GM18873 (cell line): ENCODE measurements around the gene KCTD12.
A peak's percentile ranks its signal among the peaks of the same experiment; 100 is the strongest.
"Not testable (repeated sequence)": the region's sequence is repeated elsewhere in the genome, so short reads cannot be mapped to it uniquely, and the experiment has no call there.

Source experiments
- ATAC-seq: cut with Tn5 transposase; IDR thresholded peaks from one replicate; pipeline ENCODE4 v1.9.1; 2021; ENCODE audit warnings: mild to moderate bottlenecking, moderate library complexity, moderate number of reproducible peaks; ENCODE audit not compliant: unreplicated experiment, low FRiP score

KCTD12 gene

DNA sequence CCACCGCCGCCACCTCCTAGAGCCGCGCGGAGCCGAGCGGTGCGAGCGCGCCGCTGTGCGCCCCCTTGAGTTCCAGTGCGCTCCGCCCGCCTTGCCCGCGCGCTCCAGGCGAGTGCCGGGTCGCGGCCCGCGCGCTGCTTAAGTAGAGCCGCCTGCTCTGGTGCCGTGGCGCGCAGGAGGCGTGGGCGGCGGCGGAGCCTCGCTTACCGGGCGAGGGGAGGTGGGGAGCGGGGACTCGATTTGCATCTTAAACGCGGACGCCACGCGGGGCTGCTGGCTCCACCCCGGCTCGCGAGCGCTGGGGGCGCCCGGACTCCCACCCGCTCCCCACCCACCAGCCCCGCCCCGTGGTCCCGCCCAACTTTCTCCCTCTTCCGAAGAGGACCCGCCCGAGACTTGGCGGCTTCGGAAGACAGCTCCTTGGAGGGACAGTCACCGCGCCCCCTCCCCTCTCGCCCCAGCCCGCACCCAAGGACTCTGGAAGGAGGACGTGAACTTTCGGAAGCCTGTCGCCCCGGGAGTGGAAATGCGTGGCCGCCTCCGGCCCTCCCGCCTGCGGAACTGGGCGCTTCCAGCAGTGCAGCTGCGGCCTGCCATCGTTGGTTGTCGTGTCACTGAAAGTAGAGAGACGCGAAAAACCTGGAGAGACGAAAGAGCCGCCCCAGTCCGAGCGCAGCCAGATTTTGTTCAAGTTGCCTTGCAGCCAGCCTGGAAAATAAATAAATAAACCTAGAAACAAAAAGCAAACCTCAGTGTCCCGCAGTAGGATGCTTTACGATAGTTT, at the start of gene KCTD12:
Gene KCTD12, minus strand, starts transcription at position 114 of the 784 bp plus-strand sequence. CDS start 257 bp downstream, outside the sequence.
- ATAC-seq, result peak; percentile 59

DNA sequence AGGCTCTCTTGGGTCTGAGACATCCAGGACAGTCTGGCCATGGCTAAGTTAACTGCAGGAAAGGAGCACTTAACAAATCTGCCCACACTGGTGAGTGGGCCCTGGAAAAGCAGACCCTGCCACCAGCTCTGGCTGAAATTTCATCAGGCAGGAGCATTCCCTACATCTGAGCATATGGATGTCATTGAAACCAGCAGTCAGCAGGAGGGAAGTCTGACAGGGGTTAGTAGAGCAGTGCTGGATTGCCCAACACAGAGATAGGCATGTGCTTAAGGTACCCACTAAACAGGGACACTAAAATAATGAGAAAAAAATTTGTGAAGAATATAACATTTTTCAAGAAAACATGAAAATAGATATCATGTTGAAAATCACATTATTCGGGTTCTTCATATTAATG, 48.5 kb upstream of the KCTD12 start:
- no peak for ATAC-seq

DNA sequence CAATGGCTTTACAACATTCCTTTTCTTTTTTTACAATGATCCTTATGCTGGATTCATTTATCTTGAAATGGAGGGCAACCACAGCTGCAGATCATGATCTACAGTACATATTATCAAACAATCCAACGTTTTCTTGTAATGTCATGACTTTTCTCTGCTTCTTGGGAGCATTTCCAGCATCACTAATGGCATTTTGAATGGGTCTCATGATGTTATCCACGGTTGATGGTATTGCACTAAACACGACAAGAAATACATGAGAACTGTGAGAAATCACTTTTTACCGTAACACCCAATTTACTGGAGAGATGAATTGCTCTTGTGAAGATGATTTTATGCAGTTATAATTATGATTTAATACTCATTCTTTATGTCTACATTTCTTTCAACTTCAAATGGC, 45.9 kb upstream of the KCTD12 start:
- ATAC-seq, result no peak

DNA sequence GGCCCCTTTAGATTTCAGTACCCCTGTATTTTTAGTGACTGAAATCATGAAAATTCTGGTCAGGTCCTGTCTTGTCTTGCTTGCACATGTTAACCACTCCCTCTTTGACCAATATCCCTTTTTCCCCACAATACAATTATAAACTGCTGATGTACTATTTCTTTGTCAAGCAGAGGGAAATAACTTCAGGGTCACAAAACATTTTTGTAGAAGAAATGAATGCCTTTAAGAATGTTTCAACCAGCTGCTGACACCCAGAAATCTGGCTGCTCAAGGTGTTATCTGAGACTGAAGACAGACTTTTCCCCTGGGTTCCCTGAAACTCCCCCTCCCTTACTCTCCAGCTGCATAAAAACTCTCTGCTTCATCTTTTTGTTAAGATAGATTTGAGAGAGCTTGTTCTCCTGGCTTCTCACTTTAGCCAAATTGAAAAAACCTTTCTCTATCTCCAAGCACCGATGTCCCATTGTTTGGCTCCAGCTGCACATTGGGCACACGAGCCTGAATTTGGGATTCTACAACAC, 43.7 kb upstream of the KCTD12 start:
- ATAC-seq, result no peak

DNA sequence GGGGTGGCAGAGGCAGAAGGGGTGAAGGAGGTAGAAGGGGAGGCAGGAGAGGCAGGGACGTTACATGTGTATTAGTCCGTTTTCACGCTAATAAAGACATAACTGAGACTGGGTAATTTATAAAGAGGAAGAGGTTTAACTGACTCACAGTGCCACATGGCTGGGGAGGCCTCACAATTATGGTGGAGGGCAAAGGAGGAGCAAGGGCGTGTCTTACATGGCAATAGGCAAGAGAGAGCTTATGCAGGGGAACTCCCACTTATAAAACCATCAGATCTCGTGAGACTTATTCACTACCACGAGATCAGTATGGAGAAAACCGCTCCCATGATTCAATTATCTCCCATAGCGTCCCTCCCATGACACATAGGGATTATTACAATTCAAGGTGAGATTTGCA, 43.1 kb upstream of the KCTD12 start:
- no peak for ATAC-seq

DNA sequence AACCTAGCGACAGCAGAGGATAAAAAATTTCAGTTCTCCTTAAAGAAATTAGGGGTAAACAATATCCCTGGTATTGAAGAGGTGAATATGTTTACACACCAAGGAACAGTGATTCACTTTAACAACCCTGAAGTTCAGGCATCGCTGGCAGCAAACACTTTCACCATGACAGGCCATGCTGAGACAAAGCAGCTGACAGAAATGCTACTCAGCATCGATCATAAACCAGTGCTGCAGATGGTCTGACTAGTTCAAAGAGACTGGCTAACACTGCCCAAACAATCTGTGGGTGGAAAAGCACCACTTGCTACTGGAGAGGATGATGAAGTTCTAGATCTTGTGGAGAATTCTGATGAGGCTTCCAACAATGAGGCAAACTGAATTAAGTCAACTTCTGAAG, 42.3 kb upstream of the KCTD12 start:
- ATAC-seq, result no peak

DNA sequence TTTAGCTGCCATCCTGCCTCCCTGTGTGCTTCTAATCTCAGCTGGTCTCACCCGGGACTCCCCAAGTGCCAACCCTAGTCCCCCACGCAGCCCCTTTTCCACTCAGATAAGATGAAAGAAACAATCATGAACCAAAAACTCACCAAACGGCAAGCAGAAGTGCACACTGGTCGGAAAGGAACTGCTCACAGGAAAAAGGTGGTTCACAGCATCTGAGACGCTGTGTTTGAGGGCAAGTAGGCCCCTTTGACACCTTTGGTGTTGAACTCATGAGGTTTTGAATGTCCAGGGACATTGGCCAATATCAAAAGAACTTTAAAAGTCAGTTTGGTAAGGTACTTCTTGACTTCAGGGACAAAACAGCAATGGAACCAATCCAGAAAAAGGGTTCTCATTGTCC, 41.8 kb upstream of the KCTD12 start:
- ATAC-seq, result no peak

DNA sequence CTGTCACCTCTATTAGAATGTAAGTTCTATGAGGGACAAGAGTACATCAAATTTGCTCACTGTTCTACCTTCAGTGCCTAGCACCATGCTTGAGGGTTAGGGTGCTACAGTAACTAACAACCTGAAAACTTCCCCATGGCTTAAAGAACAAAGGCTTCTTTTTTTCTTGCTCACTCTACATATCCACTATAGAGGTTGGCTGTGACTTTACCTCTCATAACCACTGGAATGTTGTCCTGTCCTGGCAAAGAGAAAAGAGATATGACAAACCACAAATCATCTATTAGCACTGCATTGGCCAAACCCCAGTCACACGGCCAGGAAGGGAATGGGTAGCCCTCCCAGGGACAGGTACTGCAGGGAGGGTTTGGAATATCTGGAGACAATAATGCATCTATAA, 38.9 kb upstream of the KCTD12 start:
- no peak for ATAC-seq

DNA sequence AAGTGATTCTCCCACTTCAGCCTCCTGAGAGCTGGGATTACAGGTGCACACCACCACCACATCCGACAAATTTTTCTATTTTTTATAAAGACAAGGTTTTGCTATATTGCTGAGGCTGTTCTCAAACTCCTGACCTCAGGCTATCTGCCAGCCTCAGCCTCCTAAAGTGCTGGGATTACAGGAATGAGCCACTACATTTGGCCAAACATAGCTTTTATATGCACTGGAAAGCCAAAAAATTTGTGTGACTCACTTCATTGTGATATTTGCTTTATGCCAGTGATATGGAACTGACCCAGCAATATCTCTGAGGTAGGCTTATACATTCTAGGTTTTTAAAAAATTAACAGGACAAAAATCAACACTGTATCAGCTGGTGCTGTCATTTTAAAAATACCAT, 35.3 kb upstream of the KCTD12 start:
- no peak for ATAC-seq

DNA sequence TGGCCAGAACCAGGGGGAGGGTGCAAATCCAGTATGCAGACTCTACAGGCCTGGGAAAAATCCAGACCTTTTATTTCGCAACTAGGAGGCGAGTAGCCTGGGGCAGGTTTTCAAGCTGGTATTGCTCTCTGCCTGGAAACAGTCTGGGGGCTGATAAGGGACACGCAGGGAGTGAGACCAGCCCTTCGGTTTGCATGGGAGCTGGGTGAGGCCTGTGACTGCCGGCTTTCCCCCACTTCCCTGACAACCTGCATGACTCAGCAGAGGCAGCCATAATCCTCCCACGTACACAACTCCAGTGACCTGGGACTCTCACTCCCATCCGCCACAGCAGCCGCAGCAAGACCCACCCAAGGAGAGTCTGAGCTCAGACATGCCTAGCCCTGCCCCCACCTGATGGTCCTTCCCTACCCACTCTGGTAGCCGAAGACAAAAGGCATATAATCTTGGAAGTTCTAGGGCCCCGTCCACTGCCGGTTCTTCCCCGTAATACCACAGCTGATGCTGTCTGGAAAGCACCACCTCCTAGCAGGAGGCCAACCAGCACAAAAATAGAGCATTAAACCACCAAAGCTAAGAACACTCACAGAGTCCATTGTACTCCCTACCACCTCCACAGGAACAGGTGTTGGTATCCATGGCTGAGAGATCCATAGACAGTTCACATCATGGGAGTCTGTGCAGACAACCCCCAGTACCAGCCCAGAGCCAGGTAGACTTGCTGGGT, 31.7 kb upstream of the KCTD12 start:
- not testable (repeated sequence) for ATAC-seq

DNA sequence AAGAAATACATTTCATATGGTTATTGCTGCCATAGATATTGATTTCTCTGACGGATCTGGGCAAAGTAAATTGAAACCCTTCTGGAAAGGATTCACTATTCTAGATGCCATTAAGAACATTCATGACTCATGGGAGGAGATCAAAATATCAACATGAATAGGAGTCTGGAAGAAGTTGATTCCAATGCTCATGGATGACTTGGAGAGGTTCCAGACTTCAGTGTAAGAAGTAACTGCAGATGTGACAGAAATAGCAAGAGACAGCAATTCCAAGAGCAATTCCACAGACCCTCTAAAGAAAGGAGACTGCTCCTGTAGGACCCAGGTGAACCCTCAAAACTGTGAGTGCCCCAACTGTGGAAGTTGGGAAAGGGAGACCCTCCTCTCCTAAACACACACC, 30.9 kb upstream of the KCTD12 start:
- ATAC-seq, result no peak

DNA sequence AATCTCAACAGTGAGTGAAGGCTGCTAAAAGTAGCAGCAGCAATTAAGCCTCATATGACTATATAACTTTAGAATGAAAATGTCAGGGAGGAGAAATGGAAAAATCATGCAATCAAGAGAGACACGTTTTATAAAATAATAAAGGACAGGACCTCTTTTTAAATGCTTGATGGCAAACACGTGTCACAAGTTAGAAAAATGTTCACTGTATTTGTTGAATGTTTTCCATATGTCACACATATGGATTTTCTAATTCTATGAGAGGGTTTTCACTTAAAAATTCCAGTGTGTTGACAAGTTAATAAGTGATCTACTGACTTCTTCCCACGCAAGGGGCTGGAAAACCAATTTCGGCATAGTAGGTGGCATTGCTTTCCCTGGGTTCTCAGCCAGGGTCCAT, 27.7 kb upstream of the KCTD12 start:
- no peak for ATAC-seq

DNA sequence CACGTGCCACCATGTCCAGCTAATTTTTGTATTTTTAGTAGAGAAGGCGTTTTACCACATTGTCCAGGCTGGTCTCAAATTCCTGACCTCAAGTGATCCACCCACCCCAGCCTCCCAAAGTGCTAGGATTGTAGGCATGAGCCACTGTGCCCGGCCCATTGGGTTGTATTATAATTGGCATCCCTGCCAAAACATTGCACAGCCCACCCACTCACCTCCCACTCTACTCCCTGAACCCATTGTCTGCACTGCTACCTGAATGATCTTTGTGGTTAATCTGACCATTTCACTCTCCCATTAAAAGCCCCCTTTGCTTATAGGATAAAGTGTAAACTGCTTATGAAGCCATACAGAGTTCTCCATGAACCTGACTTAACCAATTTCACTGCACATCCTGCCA, 26.3 kb upstream of the KCTD12 start:
- no peak for ATAC-seq

DNA sequence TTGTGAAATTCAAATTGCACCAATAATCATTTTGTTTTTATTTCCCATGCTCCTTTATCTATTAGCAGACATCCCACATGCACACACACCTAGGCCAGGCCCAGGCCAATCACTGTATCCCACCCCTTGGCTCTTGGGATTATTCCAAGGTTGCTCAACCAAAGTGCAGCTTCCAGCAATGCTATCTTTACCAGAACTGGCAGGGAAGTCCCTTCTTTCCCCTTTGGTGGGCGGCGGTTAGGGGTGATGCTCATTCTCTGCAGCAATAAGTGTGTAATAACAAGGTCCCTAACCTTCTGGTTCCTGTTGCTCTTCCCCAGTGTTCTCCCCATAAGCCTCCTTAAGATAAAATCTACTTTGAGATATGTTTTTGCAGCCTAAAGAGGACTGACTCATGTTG, 18.3 kb upstream of the KCTD12 start:
- no peak for ATAC-seq

DNA sequence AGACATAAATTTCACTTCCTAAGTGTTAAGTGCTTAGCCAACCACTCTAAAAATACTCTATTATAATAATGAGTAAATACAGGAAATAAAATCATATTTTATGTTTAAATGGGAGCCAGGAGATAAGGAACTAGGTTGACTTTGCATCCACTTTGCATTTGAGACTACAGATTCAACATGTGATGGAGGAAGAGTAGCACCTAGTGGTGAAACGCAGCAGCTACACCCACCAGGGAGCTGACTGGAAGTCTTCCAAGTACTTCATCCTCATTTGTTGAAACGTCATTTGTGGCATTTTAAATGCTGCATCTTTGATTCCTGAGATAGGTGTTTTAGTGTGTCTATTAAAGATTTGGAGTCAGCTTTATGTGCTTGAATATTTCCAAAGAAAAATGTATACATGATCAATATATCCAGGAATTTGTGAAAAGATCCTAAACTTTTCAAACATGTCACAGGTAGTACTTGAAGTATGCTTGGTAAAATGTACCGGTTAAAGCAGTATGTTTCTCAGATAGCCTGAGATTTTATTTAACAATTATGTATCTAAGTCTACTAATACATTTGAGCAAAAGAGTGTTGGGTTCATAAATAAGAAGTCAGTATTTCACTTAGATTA, 17.4 kb upstream of the KCTD12 start:
- peak; percentile 95 for ATAC-seq

DNA sequence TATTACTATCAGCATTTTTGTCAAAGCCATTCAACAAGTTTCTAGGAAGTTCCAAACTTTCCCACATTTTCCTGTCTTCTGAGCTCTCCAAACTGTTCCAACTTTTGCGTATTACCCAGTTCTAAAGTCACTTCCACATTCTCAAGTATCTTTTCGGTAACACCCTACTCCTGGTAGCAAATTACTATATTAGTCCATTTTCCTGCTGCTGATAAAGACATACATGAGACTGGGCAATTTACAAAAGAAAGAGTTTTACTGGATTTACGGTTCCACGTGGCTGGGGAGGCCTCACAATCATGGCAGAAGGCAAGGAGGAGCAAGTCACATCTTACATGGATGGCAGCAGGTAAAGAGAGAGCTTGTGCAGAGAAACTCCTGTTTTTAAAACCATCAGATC, 12.9 kb upstream of the KCTD12 start:
- not testable (repeated sequence) for ATAC-seq

DNA sequence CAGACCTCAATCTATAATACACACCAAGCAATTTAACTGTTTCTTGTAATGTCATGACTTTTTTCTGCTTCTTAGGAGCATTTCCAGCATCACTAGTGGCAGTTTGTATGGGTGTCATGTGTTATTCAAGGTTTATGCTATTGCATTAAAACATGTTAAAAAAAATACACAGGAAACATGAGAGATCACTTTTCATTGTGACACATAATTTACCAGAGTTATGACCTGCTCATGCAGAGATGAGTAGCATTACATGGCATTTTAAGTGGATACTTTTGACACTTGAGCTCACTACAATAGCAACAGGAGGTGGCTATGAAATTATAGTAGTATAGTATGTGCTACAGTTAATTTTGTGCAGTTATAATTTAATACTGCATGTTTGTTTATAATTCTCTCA, 11.0 kb upstream of the KCTD12 start:
- ATAC-seq, result not testable (repeated sequence)

DNA sequence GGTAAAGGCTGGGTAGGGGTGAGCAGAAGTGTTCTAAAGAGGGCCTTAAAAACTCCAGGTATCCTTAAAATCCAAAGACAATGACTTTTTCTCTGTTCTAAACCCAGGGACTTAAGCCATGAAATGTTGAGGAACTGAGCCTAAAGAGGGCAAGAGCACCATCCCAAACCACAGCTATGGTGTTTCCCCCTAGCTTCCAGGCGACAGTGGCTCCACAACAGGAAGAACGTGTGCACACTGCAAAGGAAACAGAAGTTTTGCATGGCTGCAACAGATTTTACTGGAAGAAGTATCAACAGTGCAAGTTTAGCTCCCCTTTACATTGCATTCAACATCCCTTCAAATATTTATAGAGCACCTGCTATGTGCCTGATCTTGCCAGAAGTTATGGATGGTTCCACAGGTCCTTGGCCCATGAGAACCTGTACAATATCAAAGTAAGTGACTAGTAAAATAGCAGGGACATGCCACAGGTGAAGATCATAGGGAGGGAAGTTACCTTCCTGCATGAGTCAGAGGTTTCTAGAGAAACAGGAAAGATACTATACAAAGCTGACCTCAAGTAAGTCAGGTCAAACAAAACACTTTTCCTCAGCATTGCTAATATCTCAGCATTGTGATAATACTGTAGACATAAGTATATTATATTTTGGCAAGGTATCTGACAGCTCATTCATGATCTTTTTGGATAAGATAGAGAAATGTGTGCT, 8.4 kb upstream of the KCTD12 start:
- ATAC-seq, result peak; percentile 73

DNA sequence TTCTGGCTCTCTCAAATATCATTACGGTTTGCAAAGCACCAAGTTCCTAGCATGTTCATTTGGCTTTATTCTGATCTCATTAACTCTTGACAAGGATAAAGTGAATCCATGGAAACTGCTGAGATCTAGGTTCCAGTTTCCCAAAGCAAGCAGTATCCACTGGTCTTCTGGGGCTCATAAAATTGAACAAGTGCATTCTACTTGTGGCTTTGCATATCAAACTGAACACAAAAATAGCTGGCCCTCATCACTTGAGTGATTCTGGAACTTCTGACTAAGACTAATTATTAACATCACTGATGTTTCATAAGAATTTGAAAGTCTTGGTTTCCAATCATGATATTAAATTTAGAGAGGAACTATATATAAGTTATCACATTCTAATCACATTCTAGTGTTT, 6.3 kb upstream of the KCTD12 start:
- peak; percentile 36 for ATAC-seq

DNA sequence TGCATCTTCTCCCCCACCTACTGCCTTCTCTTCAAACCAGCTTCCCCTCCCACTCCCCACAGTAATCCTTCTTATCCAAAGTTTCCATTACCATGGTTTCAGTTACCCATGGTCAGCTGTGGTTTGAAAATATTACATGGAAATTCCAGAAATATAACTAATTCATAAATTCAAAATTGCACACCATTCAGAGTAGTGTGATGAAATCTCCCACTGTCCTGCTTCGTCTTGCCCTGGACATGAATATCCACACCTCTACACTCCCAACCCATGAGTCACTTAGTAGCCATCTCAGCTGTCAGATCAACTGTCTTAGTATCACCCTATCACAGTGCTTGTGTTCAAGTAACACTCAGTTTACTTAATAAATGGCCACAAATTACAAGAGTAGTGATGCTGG, 3.8 kb upstream of the KCTD12 start:
- no peak for ATAC-seq

DNA sequence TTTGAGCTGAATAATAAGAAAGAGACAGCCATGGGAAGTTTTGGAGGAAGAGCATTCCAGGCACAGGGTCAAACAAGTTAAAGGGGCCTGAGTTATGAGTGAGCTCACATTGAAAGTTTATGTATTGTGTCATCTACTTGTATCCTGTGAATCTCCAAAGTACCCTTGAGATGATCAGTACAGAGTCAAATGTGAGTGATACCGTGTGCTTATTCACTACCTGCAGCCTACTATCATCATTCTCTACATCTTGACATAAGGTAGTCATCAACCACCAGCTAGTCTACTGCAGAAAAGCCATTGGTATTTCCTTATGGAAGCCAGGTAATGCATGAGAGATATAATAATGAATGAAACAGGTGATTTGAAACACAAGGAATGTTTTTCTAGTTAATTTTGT, 3.0 kb upstream of the KCTD12 start:
- ATAC-seq, result no peak
